Stimulated activated memory B cell treated with anti-CD40 and anti-IgM and Interleukin-4, amounts not matched to agents 10 μg/mL and 1 μg/mL and 100 μg/mL, for 72 hours (primary cell): ENCODE results near the gene ZC3H12D.
"Not testable (repeated sequence)": the region's sequence is repeated elsewhere in the genome, so short reads cannot be mapped to it uniquely, and the experiment has no call there.

ENCODE experiments used
- ATAC-seq: fragments of 150-1000 bp; cut with Tn5 transposase; 2 replicates; pipeline ENCODE4 v1.10.0; 2021
- H3K27ac Mint-ChIP-seq: one replicate; pipeline ENCODE4 v1.8.0; 2022; ENCODE audit warnings: mild to moderate bottlenecking, mixed read lengths
- H3K27me3 Mint-ChIP-seq: one replicate; pipeline ENCODE4 v1.8.0; 2022; ENCODE audit warnings: mixed read lengths
- H3K36me3 Mint-ChIP-seq: one replicate; pipeline ENCODE4 v1.8.0; 2022; ENCODE audit warnings: mixed read lengths
- H3K4me1 Mint-ChIP-seq: one replicate; pipeline ENCODE4 v1.8.0; 2022; ENCODE audit warnings: mixed read lengths
- H3K4me3 Mint-ChIP-seq: one replicate; pipeline ENCODE4 v1.8.0; 2022; ENCODE audit warnings: mild to moderate bottlenecking, moderate library complexity, mixed read lengths
- H3K9me3 Mint-ChIP-seq: one replicate; pipeline ENCODE4 v1.8.0; 2022; ENCODE audit warnings: mixed read lengths

ZC3H12D gene

GRCh38 chr6:149474108-149474935, 10.5 kb downstream of the ZC3H12D start:
- Mint-ChIP-seq H3K27me3 (no peaks in the 10 kb centered on the region), H3K9me3 (no peaks in the 10 kb centered on the region), H3K4me1 (peaks cover 88% of the 10 kb centered on the region), H3K4me3 (peak overlapping the region; percentile 80), H3K27ac (peak overlapping the region; percentile 99), H3K36me3 (peaks cover 40% of the 10 kb centered on the region)
- peak; percentile 55 for ATAC-seq

GRCh38 chr6:149473080-149474052, 11.4 kb downstream of the ZC3H12D start:
- peak; percentile 66 for ATAC-seq
- peaks cover 35% of the 10 kb centered on the region for H3K36me3 Mint-ChIP-seq
- H3K27ac Mint-ChIP-seq, result peak overlapping the region; percentile 99
- no peaks in the 10 kb centered on the region for H3K9me3 Mint-ChIP-seq
- no peaks in the 10 kb centered on the region for H3K27me3 Mint-ChIP-seq
- peaks cover 89% of the 10 kb centered on the region for H3K4me1 Mint-ChIP-seq
- H3K4me3 Mint-ChIP-seq, result peak overlapping the region; percentile 72

- peaks cover 93% of the 10 kb centered on the region for H3K4me1 Mint-ChIP-seq
- H3K27me3 Mint-ChIP-seq, result no peaks in the 10 kb centered on the region
- peaks cover 29% of the 10 kb centered on the region for H3K36me3 Mint-ChIP-seq
- H3K4me3 Mint-ChIP-seq, result peak overlapping the region; percentile 28
- H3K27ac Mint-ChIP-seq, result peak overlapping the region; percentile 99
- no peak for ATAC-seq
- H3K9me3 Mint-ChIP-seq, result no peaks in the 10 kb centered on the region
Measured at GRCh38 chr6:149472241-149472640, 12.6 kb downstream of the ZC3H12D start.

GRCh38 chr6:149471801-149472200, 13.0 kb downstream of the ZC3H12D start:
- H3K4me3 Mint-ChIP-seq, result peak overlapping the region; percentile 28
- H3K36me3 Mint-ChIP-seq, result peaks cover 24% of the 10 kb centered on the region
- peaks cover 92% of the 10 kb centered on the region for H3K4me1 Mint-ChIP-seq
- H3K27ac Mint-ChIP-seq, result peak overlapping the region; percentile 99
- no peaks in the 10 kb centered on the region for H3K27me3 Mint-ChIP-seq
- no peaks in the 10 kb centered on the region for H3K9me3 Mint-ChIP-seq
- peak; percentile 40 for ATAC-seq

- H3K9me3 Mint-ChIP-seq, result no peaks in the 10 kb centered on the region
- H3K27ac Mint-ChIP-seq, result peak overlapping the region; percentile 99
- no peak for ATAC-seq
- no peaks in the 10 kb centered on the region for H3K27me3 Mint-ChIP-seq
- no peak overlapping the region for H3K4me3 Mint-ChIP-seq
- H3K4me1 Mint-ChIP-seq, result peaks cover 91% of the 10 kb centered on the region
- peaks cover 22% of the 10 kb centered on the region for H3K36me3 Mint-ChIP-seq
Measured at GRCh38 chr6:149470948-149471347, 13.9 kb downstream of the ZC3H12D start.

GRCh38 chr6:149468179-149468578, 16.6 kb downstream of the ZC3H12D start:
- Mint-ChIP-seq H3K27me3 (no peaks in the 10 kb centered on the region), H3K27ac (peak overlapping the region; percentile 83), H3K36me3 (peaks cover 42% of the 10 kb centered on the region), H3K4me1 (peaks cover 93% of the 10 kb centered on the region), H3K9me3 (no peaks in the 10 kb centered on the region), H3K4me3 (peak overlapping the region; percentile 83)
- ATAC-seq, result peak; percentile 79

GRCh38 chr6:149467265-149467664, 17.5 kb downstream of the ZC3H12D start:
- Mint-ChIP-seq H3K27me3 (no peaks in the 10 kb centered on the region), H3K4me1 (peaks cover 93% of the 10 kb centered on the region), H3K36me3 (peaks cover 51% of the 10 kb centered on the region), H3K27ac (peak overlapping the region; percentile 83), H3K4me3 (no peak overlapping the region), H3K9me3 (no peaks in the 10 kb centered on the region)
- no peak for ATAC-seq

GRCh38 chr6:149464411-149464810, 20.4 kb downstream of the ZC3H12D start:
- ATAC-seq, result no peak
- peak overlapping the region; percentile 18 for H3K4me3 Mint-ChIP-seq
- H3K4me1 Mint-ChIP-seq, result peaks cover 74% of the 10 kb centered on the region

GRCh38 chr6:149463781-149464180, 21.0 kb downstream of the ZC3H12D start:
- H3K9me3 Mint-ChIP-seq, result no peaks in the 10 kb centered on the region
- ATAC-seq, result no peak
- peaks cover 58% of the 10 kb centered on the region for H3K36me3 Mint-ChIP-seq
- H3K27ac Mint-ChIP-seq, result peak overlapping the region; percentile 83
- H3K4me1 Mint-ChIP-seq, result peaks cover 74% of the 10 kb centered on the region
- no peaks in the 10 kb centered on the region for H3K27me3 Mint-ChIP-seq
- no peak overlapping the region for H3K4me3 Mint-ChIP-seq

More at GRCh38 chr6:149464411-149464810, 20.4 kb downstream of the ZC3H12D start:
- Mint-ChIP-seq H3K27me3 (no peaks in the 10 kb centered on the region), H3K9me3 (no peaks in the 10 kb centered on the region), H3K36me3 (peaks cover 56% of the 10 kb centered on the region), H3K27ac (peak overlapping the region; percentile 83)

- ATAC-seq, H3K27me3 Mint-ChIP-seq, H3K4me3 Mint-ChIP-seq, H3K9me3 Mint-ChIP-seq: not testable (repeated sequence)
- Mint-ChIP-seq H3K36me3 (peaks cover 68% of the 10 kb centered on the region), H3K27ac (peak overlapping the region; percentile 83), H3K4me1 (peaks cover 63% of the 10 kb centered on the region)
Measured at GRCh38 chr6:149462712-149463111, 22.1 kb downstream of the ZC3H12D start.

- H3K36me3 Mint-ChIP-seq, result peaks cover 78% of the 10 kb centered on the region
- H3K9me3 Mint-ChIP-seq, result no peaks in the 10 kb centered on the region
- no peak overlapping the region for H3K4me3 Mint-ChIP-seq
- H3K4me1 Mint-ChIP-seq, result peaks cover 55% of the 10 kb centered on the region
- no peak for ATAC-seq
- H3K27me3 Mint-ChIP-seq, result no peaks in the 10 kb centered on the region
- H3K27ac Mint-ChIP-seq, result no peak overlapping the region
Measured at GRCh38 chr6:149461670-149462069, 23.1 kb downstream of the ZC3H12D start.

- H3K36me3 Mint-ChIP-seq, result peaks cover 77% of the 10 kb centered on the region
- not testable (repeated sequence) for ATAC-seq, H3K4me3 Mint-ChIP-seq, H3K27ac Mint-ChIP-seq, H3K9me3 Mint-ChIP-seq, H3K27me3 Mint-ChIP-seq
- peaks cover 43% of the 10 kb centered on the region for H3K4me1 Mint-ChIP-seq
Measured at GRCh38 chr6:149460249-149460648, 24.6 kb downstream of the ZC3H12D start.

GRCh38 chr6:149459761-149460160, 25.1 kb downstream of the ZC3H12D start:
- no peak for ATAC-seq
- Mint-ChIP-seq H3K36me3 (peaks cover 76% of the 10 kb centered on the region), H3K9me3 (no peaks in the 10 kb centered on the region), H3K4me1 (peaks cover 43% of the 10 kb centered on the region), H3K27ac (no peak overlapping the region), H3K27me3 (no peaks in the 10 kb centered on the region), H3K4me3 (no peak overlapping the region)

- H3K27ac Mint-ChIP-seq, result no peak overlapping the region
- no peaks in the 10 kb centered on the region for H3K27me3 Mint-ChIP-seq
- H3K9me3 Mint-ChIP-seq, result no peaks in the 10 kb centered on the region
- H3K4me3 Mint-ChIP-seq, result no peak overlapping the region
- H3K36me3 Mint-ChIP-seq, result peaks cover 66% of the 10 kb centered on the region
- no peak for ATAC-seq
- H3K4me1 Mint-ChIP-seq, result peaks cover 34% of the 10 kb centered on the region
Measured at GRCh38 chr6:149458806-149459205, 26.0 kb downstream of the ZC3H12D start.

GRCh38 chr6:149458196-149458595, 26.6 kb downstream of the ZC3H12D start:
- Mint-ChIP-seq H3K4me1 (peaks cover 28% of the 10 kb centered on the region), H3K9me3 (no peaks in the 10 kb centered on the region), H3K27me3 (no peaks in the 10 kb centered on the region), H3K4me3 (no peak overlapping the region), H3K27ac (no peak overlapping the region), H3K36me3 (peaks cover 60% of the 10 kb centered on the region)
- ATAC-seq, result no peak
